ENCODE data around the gene RPS6KB1.
"Not testable (repeated sequence)": the region's sequence is repeated elsewhere in the genome, so short reads cannot be mapped to it uniquely, and the experiment has no call there.

The RPS6KB1 gene

GRCh38 chr17:59892924-59893675 is at the start of gene RPS6KB1, which contains the start of gene TUBD1:
RPS6KB1 (plus strand) TSS chr17:59893121; CDS start chr17:59893185, 64 bp downstream.
TUBD1 (minus strand) TSS chr17:59892943; CDS start chr17:59891002, 1,941 bp downstream.
- peak in 1 of 2 experiments; percentile 28 for DNase-seq

DNA sequence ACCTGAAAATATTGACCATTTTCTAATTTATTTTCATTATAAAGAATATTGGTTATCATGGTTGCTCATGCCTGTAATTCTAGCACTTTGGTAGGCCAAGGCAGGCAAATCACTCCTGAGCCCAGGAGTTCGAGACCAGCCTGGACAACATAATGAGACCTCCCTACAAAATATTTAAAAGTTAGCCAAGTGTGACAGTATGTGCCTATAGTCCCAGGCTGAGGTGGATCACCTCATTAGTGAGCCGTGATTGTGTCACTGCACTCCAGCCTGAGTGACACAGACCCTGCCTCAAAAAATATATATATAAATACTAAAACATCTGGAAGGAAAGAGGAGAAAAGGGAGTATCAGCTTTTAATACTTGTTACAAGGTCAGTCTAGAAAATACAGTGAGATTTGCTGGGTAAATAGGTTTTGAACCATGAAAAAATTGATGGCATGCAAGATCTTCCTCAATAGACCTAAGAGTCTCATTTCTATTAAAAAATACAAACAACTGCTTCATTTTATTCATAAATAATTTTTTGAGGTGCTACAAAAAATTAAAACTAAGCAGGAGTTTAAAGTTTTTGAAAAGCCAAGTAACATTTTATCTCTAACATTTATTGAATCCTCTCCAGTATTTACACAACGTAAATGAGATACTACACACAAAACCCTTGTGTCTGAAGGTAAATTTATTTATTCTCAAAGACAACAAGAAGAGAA is 47.9 kb upstream of the RPS6KB1 start:
- DNase-seq = no peak

- DNase-seq = no peak
Observed at GRCh38 chr17:59845595-59846393, 47.1 kb upstream of the RPS6KB1 start.

GRCh38 chr17:59846394-59847165 is 46.3 kb upstream of the RPS6KB1 start:
- no peak for DNase-seq

DNA sequence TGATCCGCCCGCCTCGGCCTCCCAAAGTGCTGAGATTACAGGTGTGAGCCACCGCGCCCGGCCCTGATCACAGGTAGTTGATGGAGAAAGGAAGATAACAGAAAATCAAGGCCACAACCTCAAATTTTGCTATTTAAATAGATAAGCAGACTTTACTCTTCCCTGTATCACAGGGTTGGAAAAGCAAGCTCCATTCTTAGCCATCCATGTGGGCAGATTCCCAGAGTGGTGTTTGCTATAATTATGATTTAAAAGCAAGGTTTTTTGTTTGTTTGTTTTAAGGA is 44.6 kb upstream of the RPS6KB1 start:
- DNase-seq = no peak

GRCh38 chr17:59848778-59849177 is 44.1 kb upstream of the RPS6KB1 start:
- DNase-seq = no peak

GRCh38 chr17:59850311-59850710 is 42.6 kb upstream of the RPS6KB1 start:
- not testable (repeated sequence) for DNase-seq

- DNase-seq = no peak
Observed at GRCh38 chr17:59851439-59852375, 41.2 kb upstream of the RPS6KB1 start.

GRCh38 chr17:59852847-59853167 is 40.1 kb upstream of the RPS6KB1 start:
- not testable (repeated sequence) for DNase-seq

DNA sequence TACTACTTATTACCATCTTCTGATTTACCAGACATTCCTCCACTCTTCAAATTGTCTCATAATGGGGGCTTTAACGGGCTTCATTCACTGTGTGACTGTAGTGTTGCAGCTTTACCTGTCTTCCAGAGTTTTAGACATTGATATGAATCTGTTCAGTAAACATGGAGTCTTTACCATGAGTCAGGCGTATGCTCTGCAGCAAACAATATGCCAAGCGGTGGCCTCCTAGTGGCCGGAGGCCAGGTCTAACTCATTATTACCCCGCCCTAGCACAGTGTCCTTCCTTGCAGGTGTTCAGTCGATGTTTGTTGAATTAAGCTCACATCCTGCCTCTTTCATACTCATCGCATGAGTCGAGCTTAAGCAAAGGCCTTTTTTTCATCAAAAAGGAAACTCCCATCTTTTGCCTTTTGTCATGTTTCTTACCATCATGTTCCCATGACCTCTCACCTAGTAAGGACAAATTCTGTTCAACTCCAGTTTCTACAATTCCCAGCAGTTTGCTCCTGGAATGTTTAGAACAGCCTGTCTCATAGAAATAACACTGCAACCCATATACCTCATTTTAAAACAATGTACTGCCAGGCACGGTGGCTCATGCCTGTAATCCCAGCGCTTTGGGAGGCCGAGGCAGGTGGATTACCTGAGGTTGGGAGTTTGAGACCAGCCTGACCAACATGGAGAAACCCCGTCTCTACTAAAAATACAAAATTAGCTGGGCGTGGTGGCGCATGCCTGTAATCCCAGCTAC is 39.6 kb upstream of the RPS6KB1 start:
- DNase-seq = no peak

GRCh38 chr17:59853919-59854729 is 38.8 kb upstream of the RPS6KB1 start:
- DNase-seq = not testable (repeated sequence)

GRCh38 chr17:59856859-59857794 is 35.8 kb upstream of the RPS6KB1 start:
- DNase-seq = no peak

DNA sequence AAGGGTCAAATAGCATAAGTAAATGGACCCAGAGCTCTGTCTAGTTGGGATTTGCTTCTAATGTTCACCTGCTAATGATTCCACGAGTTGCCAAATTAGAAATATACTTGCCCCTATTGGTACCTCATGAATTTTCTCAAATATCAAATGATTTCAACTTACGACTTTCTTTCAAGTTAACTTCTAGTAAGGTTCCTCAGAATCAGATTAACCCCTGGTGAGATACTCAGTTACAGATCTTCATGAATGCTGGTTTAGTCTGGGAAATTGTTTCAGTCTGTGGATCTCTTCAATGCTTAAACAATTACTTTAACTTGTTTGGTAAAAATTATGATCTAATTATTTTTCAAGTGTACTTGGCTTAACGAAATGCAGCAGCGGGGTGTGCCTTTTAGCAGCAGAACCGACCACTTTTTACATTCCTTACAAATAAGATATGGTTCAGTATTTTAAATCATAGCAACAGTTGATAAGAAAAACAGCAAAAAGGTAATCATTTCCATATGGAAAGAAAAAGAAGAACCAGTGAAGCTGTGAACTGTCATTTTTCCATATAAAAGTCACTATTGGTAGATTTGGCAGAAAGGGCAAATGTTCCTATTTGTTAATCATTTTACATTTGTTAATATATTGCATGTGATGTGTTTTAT is 34.6 kb upstream of the RPS6KB1 start:
- DNase-seq = no peak

- no peak for DNase-seq
Observed at GRCh38 chr17:59858932-59859331, 34.0 kb upstream of the RPS6KB1 start.

GRCh38 chr17:59859444-59860025 is 33.4 kb upstream of the RPS6KB1 start:
- DNase-seq = no peak

DNA sequence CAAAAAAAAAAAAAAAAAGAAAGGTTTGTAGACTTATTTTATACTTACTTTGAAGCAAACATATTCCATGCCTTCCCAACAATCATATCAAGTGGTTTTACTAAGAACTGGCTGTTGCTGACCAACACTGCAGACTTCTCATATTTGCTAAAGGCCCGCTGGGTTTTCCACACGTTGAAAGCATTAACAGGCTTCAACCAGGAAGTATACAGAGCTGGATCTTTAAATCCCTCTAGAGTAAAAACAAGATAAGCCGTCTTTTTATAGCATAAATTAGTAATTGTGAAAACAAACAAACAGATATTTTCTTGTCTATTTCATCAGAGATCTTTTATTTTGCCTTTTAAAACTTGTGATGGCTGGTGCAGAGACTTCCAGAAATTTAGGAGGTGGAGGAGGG is 29.3 kb upstream of the RPS6KB1 start:
- DNase-seq = no peak

DNA sequence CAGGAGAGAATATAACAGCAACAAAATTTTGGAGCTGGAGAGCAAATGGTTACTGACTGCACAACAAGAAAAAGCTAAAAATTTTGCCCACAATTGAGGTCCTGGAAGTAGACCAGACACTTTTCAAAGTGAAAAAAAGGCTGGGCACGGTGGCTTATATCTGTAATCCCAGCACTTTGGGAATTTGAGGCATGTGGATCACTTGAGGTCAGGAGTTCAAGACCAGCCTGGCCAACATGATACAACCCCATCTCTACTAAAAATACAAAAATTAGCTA is 23.0 kb upstream of the RPS6KB1 start:
- DNase-seq = no peak

- no peak for DNase-seq
Observed at GRCh38 chr17:59870482-59870881, 22.4 kb upstream of the RPS6KB1 start.
